ENCODE measurements around the gene PRKN.

DNA sequence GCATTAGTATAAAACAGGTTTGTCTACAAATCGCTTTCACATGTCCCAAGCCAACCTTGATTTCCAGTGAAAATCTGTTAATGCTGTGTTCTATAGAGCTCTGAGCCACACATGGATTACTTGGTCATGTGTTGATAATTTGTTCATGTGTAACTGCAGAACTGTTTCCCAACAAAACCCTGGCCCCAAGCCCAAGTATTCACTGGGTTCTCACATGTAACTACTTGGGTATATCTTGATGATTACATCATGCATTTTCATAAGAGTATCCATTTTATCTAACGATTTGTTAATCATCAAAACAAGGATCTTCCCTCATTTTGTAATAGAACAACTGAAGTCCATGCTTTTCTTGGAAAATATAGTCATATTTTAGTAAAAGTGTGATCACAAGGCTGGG is 657.6 kb downstream of the PRKN start:
- TF ChIP-seq, protein P1, sequence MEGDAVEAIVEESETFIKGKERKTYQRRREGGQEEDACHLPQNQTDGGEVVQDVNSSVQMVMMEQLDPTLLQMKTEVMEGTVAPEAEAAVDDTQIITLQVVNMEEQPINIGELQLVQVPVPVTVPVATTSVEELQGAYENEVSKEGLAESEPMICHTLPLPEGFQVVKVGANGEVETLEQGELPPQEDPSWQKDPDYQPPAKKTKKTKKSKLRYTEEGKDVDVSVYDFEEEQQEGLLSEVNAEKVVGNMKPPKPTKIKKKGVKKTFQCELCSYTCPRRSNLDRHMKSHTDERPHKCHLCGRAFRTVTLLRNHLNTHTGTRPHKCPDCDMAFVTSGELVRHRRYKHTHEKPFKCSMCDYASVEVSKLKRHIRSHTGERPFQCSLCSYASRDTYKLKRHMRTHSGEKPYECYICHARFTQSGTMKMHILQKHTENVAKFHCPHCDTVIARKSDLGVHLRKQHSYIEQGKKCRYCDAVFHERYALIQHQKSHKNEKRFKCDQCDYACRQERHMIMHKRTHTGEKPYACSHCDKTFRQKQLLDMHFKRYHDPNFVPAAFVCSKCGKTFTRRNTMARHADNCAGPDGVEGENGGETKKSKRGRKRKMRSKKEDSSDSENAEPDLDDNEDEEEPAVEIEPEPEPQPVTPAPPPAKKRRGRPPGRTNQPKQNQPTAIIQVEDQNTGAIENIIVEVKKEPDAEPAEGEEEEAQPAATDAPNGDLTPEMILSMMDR (conservative IDR thresholded peaks at IDR 0.05): no peak
- TF ChIP-seq ZFX (IDR thresholded peaks at IDR 0.05): no peak

Data from C4-2B (cell line).